Right lung (tissue), 5 donors: ENCODE measurements around the gene EPB41L4A. TPM values are rescaled to one million over a fixed set of nuclear protein-coding genes. Genes with fewer than 3 reads are reported as not detected.
"Not testable (repeated sequence)": the region's sequence is repeated elsewhere in the genome, so short reads cannot be mapped to it uniquely, and the experiment has no call there.

Experiments used
- DNase-seq, 2 donors: peaks; one replicate each; pipeline ENCODE4 v3.0.0-alpha.2; 2013
- polyA plus RNA-seq, 5 donors: library from polyadenylated mRNA; unstranded; fragments of 120-200 nt; gene quantifications; one replicate each; pipeline versions ENCODE4 v1.2.1 to v1.2.3, GENCODE V29; 2013; ENCODE audit warnings: inconsistent platforms in 1 of 5, low replicate concordance in 1 of 5; ENCODE audit not compliant: insufficient read length in 5 of 5, insufficient read depth in 1 of 5

EPB41L4A gene
- polyA plus RNA-seq, 5 donors = 8.0 to 25.3 (median 17.3) TPM

GRCh38 chr5:112257976-112258375 lies 161.1 kb downstream of the EPB41L4A start:
- no peak for DNase-seq

GRCh38 chr5:112257005-112257404 lies 162.1 kb downstream of the EPB41L4A start:
- no peak for DNase-seq

GRCh38 chr5:112254303-112254702 lies 164.8 kb downstream of the EPB41L4A start:
- no peak for DNase-seq

- DNase-seq = no peak
These were observed 165.4 kb downstream of the EPB41L4A start for GRCh38 chr5:112253478-112254250.

- DNase-seq = no peak
These were observed 168.5 kb downstream of the EPB41L4A start for GRCh38 chr5:112250551-112250950.

GRCh38 chr5:112248623-112249022 lies 170.5 kb downstream of the EPB41L4A start:
- no peak for DNase-seq

- DNase-seq = no peak
These were observed 171.1 kb downstream of the EPB41L4A start for GRCh38 chr5:112247960-112248359.

- DNase-seq = no peak
These were observed 173.4 kb downstream of the EPB41L4A start for GRCh38 chr5:112245656-112246055.

- no peak for DNase-seq
These were observed 179.1 kb downstream of the EPB41L4A start for GRCh38 chr5:112239996-112240395.

GRCh38 chr5:112238473-112238872 lies 180.6 kb downstream of the EPB41L4A start:
- DNase-seq = no peak

- DNase-seq = no peak
These were observed 181.6 kb downstream of the EPB41L4A start for GRCh38 chr5:112237456-112237855.

- DNase-seq = no peak
These were observed 185.1 kb downstream of the EPB41L4A start for GRCh38 chr5:112234000-112234399.

GRCh38 chr5:112232667-112233066 lies 186.4 kb downstream of the EPB41L4A start:
- no peak for DNase-seq

- DNase-seq = no peak
These were observed 188.5 kb downstream of the EPB41L4A start for GRCh38 chr5:112230606-112231005.

GRCh38 chr5:112228667-112229066 lies 190.4 kb downstream of the EPB41L4A start:
- DNase-seq = peak; percentile 73 to 74

- peak in 1 of 2 donors; percentile 7 for DNase-seq
These were observed 191.0 kb downstream of the EPB41L4A start for GRCh38 chr5:112227911-112228631.

- DNase-seq = no peak
These were observed 192.9 kb downstream of the EPB41L4A start for GRCh38 chr5:112226215-112226614.

- DNase-seq = not testable (repeated sequence)
These were observed 196.1 kb downstream of the EPB41L4A start for GRCh38 chr5:112222997-112223396.

- DNase-seq = no peak
These were observed 197.9 kb downstream of the EPB41L4A start for GRCh38 chr5:112221128-112221527.

- no peak for DNase-seq
These were observed 200.1 kb downstream of the EPB41L4A start for GRCh38 chr5:112219000-112219399.

GRCh38 chr5:112217843-112218579 lies 201.1 kb downstream of the EPB41L4A start:
- no peak for DNase-seq

- DNase-seq = no peak
These were observed 202.9 kb downstream of the EPB41L4A start for GRCh38 chr5:112216140-112216539.
